ENCODE data around the gene ALPP.

ALPP gene

GRCh38 chr2:232431705-232432590 lies 53.4 kb downstream of the ALPP start:
- TF ChIP-seq CTCF (IDR thresholded peaks at IDR 0.05; ENCODE audit: borderline replicate concordance, insufficient read depth, low read depth, low read length), result no peak
- no peak overlapping the region for H3K4me3 ChIP-seq (ENCODE audit: low read depth, low read length)

Data from GM12875 (cell line).